Mesendoderm (in vitro differentiated cells): ENCODE measurements around the gene CTSC.

ENCODE experiments used
- DNase-seq: peaks from one replicate; pipeline ENCODE4 v3.0.0; 2013
- H2AK5ac ChIP-seq: 2 replicates; pipeline ENCODE4 v1.6.1; 2013; ENCODE audit warnings: low read length, inconsistent platforms
- H2BK120ac ChIP-seq: 2 replicates; pipeline ENCODE4 v1.6.1; 2013; ENCODE audit warnings: low read depth, mild to moderate bottlenecking, low read length, moderate library complexity, mixed read lengths
- H2BK15ac ChIP-seq: replicated peaks from 2 replicates; pipeline ENCODE4 v1.6.1; 2013; ENCODE audit warnings: low read depth, mild to moderate bottlenecking, moderate library complexity
- H2BK5ac ChIP-seq: 2 replicates; pipeline ENCODE4 v1.6.1; 2013; ENCODE audit warnings: low read length, inconsistent platforms
- H3K18ac ChIP-seq: 2 replicates; pipeline ENCODE4 v1.6.1; 2013; ENCODE audit warnings: mild to moderate bottlenecking, low read length, mixed read lengths
- H3K23ac ChIP-seq: one replicate; pipeline ENCODE4 v1.6.1; 2013; ENCODE audit warnings: low read length
- H3K27ac ChIP-seq: 2 replicates; pipeline ENCODE4 v1.5.1; 2013; ENCODE audit warnings: low read depth, mild to moderate bottlenecking, inconsistent platforms, low read length, moderate library complexity
- H3K27me3 ChIP-seq: 2 replicates; pipeline ENCODE4 v1.6.1; 2013; ENCODE audit warnings: low read length, control low read depth, mild to moderate bottlenecking, inconsistent platforms; ENCODE audit not compliant: insufficient read depth, poor library complexity
- H3K36me3 ChIP-seq: 2 replicates; pipeline ENCODE4 v1.6.1; 2013; ENCODE audit warnings: low read length, inconsistent platforms; ENCODE audit not compliant: control insufficient read depth, insufficient read depth
- H3K4ac ChIP-seq: one replicate; pipeline ENCODE4 v1.6.1; 2013; ENCODE audit warnings: low read depth, mild to moderate bottlenecking, low read length, moderate library complexity
- H3K4me1 ChIP-seq: 2 replicates; pipeline ENCODE4 v1.6.1; 2013; ENCODE audit warnings: low read depth, low read length, inconsistent platforms; ENCODE audit not compliant: control insufficient read depth
- H3K4me2 ChIP-seq: 2 replicates; pipeline ENCODE4 v1.6.1; 2013; ENCODE audit warnings: low read length
- H3K4me3 ChIP-seq: 2 replicates; pipeline ENCODE4 v1.5.1; 2013; ENCODE audit warnings: mild to moderate bottlenecking, low read length
- H3K56ac ChIP-seq: one replicate; pipeline ENCODE4 v1.6.1; 2013; ENCODE audit warnings: low read length
- H3K79me1 ChIP-seq: 2 replicates; pipeline ENCODE4 v1.6.1; 2013; ENCODE audit warnings: low read length, inconsistent platforms
- H3K79me2 ChIP-seq: 2 replicates; pipeline ENCODE4 v1.6.1; 2013; ENCODE audit warnings: mild to moderate bottlenecking, low read length; ENCODE audit not compliant: control insufficient read depth, insufficient read depth
- H3K9ac ChIP-seq: 2 replicates; pipeline ENCODE4 v1.6.1; 2013; ENCODE audit warnings: low read length, inconsistent platforms
- H4K5ac ChIP-seq: one replicate; pipeline ENCODE4 v1.6.1; 2013; ENCODE audit warnings: low read length
- H4K8ac ChIP-seq: one replicate; pipeline ENCODE4 v1.6.1; 2013; ENCODE audit warnings: low read depth, mild to moderate bottlenecking, control low read depth, low read length, moderate library complexity
- WGBS: extraction: QIAGEN DNeasy Blood & Tissue Kit; methylation state at CpG from one replicate; pipeline ENCODE4 v1.1.7; 2013; ENCODE audit warnings: low lambda C conversion rate, missing lambda C conversion rate; ENCODE audit not compliant: insufficient coverage; ENCODE audit errors: extremely low coverage; 5-methylcytosine and 5-hydroxymethylcytosine counted together

The CTSC gene

DNA sequence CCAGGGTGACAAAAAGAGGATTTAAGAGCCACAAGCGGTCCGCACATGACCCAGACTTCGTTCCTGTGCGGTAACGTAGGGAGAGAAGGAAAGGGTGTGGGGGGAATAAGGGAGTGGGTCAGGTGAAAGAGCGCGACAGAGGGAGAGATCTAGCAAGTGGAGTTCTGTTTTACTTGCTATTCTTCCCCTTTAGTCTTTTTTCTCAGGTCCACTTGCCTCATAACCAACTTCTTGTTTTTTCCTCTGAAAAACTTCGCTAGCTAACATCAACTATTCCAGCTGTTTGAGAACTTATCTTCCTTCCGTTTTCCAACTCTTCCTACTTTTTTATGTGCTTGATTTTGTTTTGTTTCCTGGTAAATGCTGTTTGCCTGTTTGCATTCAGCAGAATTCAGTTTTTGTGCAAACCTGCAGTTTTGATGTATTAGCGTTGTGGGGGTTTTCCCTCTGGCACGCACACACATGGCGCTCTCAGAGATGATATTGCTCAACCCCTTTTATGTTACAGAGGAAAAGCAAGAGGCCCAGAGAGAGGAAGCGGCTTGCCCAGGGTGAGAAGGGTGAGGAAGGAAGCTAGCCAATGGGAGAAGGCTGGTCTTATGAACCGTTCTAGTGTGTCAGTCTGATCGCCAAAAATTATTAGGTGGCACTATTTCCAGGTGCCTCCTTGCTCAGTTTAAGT, 592 bp upstream of the CTSC start:
- Histone ChIP-seq H2BK15ac (no peak overlapping the region), H3K23ac (no peak overlapping the region), H3K27me3 (no peaks in the 10 kb centered on the region), H3K4ac (no peak overlapping the region), H4K5ac (no peak overlapping the region), H3K18ac (peak overlapping the region; percentile 15), H2AK5ac (no peak overlapping the region), H3K4me1 (no peaks in the 10 kb centered on the region), H3K79me2 (peaks cover 12% of the 10 kb centered on the region), H3K36me3 (peaks cover 1% of the 10 kb centered on the region), H3K79me1 (no peaks in the 10 kb centered on the region), H2BK120ac (no peak overlapping the region), H4K8ac (no peak overlapping the region), H3K4me2 (peak overlapping the region; percentile 78), H3K4me3 (peak overlapping the region; percentile 64), H3K9ac (peak overlapping the region; percentile 67), H3K56ac (peak overlapping the region; percentile 77), H3K27ac (no peak overlapping the region), H2BK5ac (peak overlapping the region; percentile 13)
- peak; percentile 25 for DNase-seq
- no CpG with 5 or more reads among the region's 15 CpGs for WGBS

DNA sequence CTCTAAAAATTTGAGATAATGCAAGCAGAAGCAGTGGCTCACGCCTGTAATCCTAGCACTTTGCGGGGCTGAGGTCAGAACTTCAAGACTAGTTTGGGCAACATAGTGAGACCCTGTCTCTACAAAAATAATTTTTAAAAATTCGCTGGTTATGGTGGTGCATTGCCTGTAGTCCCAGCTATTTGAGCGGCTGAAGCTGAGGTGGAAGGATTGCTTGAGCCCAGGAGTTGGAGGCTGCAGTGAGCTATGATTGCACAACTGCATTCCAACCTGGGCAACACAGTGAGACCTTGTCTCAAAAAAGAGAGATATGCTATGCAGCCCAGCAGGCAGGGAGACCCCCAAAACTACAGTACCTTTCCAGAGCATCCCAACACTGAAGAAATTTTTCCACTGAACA, 2.3 kb downstream of the CTSC start:
- Histone ChIP-seq H3K56ac (no peak overlapping the region), H4K8ac (no peak overlapping the region), H3K27me3 (no peaks in the 10 kb centered on the region), H3K23ac (no peak overlapping the region), H3K4me1 (no peaks in the 10 kb centered on the region), H2AK5ac (no peak overlapping the region), H3K18ac (no peak overlapping the region), H3K27ac (no peak overlapping the region), H3K36me3 (peaks cover 1% of the 10 kb centered on the region), H2BK15ac (no peak overlapping the region), H3K9ac (no peak overlapping the region), H3K4me2 (no peak overlapping the region), H2BK5ac (no peak overlapping the region), H4K5ac (no peak overlapping the region), H3K4me3 (no peak overlapping the region), H3K79me2 (peaks cover 12% of the 10 kb centered on the region), H3K4ac (no peak overlapping the region), H3K79me1 (peaks cover 1% of the 10 kb centered on the region), H2BK120ac (no peak overlapping the region)
- DNase-seq, result no peak
- no CpG with 5 or more reads among the region's 4 CpGs for WGBS

DNA sequence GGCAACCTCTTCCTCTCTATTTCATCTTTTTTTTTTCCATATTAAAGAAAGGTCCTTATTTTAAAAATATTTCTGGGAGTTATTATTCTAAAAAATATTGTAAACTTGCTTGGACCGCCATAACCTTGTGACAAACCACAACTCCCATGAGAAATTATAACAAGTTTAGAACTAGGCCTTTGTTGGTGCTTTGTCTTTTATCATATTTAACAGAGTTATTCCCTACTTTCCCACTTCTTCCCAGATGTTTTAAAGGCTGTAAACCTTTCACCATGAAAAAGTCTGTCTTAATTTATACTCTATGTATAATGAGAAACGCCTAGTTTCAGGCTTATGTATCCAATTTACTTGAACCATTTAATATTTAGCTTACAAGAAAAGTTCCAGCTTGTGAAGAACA, 3.7 kb downstream of the CTSC start:
- no peak overlapping the region for H3K18ac ChIP-seq
- H2BK5ac ChIP-seq, result no peak overlapping the region
- WGBS, result no CpG with 5 or more reads among the region's 2 CpGs
- H4K5ac ChIP-seq, result no peak overlapping the region
- no peak overlapping the region for H2AK5ac ChIP-seq
- no peak overlapping the region for H3K27ac ChIP-seq
- no peak overlapping the region for H4K8ac ChIP-seq
- no peak overlapping the region for H3K23ac ChIP-seq
- peaks cover 1% of the 10 kb centered on the region for H3K79me1 ChIP-seq
- H3K9ac ChIP-seq, result no peak overlapping the region
- H3K56ac ChIP-seq, result no peak overlapping the region
- H3K4me3 ChIP-seq, result no peak overlapping the region
- peaks cover 12% of the 10 kb centered on the region for H3K79me2 ChIP-seq
- DNase-seq, result no peak
- no peak overlapping the region for H2BK120ac ChIP-seq
- H2BK15ac ChIP-seq, result no peak overlapping the region
- H3K36me3 ChIP-seq, result peaks cover 1% of the 10 kb centered on the region
- no peaks in the 10 kb centered on the region for H3K4me1 ChIP-seq
- no peak overlapping the region for H3K4ac ChIP-seq
- H3K4me2 ChIP-seq, result no peak overlapping the region
- H3K27me3 ChIP-seq, result no peaks in the 10 kb centered on the region

DNA sequence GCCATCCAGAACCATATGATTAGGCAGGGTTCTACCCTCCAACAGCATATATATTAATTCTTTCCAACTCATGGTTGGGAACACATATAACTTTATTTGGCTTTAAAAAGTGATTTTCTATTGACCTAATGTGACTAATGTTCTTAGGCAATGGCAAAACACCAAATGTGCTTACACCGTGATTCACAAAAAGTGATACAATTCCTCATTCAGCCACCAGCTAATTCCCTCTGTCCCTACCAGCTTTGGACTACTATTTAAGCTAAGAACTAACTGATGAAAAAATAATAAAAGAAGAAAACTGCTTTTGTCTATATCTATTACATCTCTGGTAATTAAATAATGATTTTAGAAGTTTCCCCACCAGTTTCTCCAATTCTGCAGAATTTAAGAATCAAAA, 4.7 kb downstream of the CTSC start:
- Histone ChIP-seq H2BK120ac (no peak overlapping the region), H2BK15ac (no peak overlapping the region), H3K56ac (no peak overlapping the region), H3K4me3 (no peak overlapping the region), H3K79me2 (peaks cover 12% of the 10 kb centered on the region), H3K36me3 (peaks cover 1% of the 10 kb centered on the region), H3K18ac (no peak overlapping the region), H3K4me2 (no peak overlapping the region), H3K23ac (no peak overlapping the region), H3K4me1 (no peaks in the 10 kb centered on the region), H3K4ac (no peak overlapping the region), H2BK5ac (no peak overlapping the region), H2AK5ac (no peak overlapping the region), H4K8ac (no peak overlapping the region), H3K79me1 (peaks cover 1% of the 10 kb centered on the region), H3K9ac (no peak overlapping the region), H4K5ac (no peak overlapping the region), H3K27me3 (no peaks in the 10 kb centered on the region), H3K27ac (no peak overlapping the region)
- DNase-seq, result no peak
- WGBS, result no CpG with 5 or more reads among the region's 1 CpG

DNA sequence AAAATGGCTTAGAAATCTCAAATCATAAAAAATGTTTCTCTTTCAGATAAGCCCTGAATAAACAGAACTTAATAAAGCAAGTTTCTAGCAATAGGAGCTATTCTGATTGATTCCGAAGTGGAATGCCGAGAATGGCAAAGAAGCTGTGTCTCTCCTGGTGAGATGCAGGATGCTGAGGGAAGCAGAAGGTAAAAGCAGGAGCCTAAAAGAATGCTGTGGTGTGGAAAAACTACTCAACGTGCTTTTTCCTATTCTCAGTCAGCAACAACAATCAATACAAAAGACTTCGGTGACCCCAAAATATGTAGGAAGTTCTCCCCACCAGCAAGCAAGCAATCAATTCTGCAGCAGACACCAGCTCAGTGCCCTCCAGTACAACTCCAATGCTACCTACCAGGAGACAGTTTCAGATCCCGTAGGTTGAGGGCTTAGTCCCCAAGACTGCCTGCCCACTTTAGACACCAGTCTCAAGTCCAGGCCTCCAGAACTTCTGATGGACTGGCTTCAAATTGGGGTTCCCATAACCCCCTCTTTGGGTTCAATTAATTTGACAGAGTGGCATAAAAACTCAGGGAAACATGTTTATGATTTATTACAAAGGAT, 6.6 kb downstream of the CTSC start:
- Histone ChIP-seq H3K79me1 (peaks cover 1% of the 10 kb centered on the region), H3K36me3 (peaks cover 1% of the 10 kb centered on the region)

More for the DNA sequence above, 6.6 kb downstream of the CTSC start:
- Histone ChIP-seq H2BK5ac (no peak overlapping the region), H2AK5ac (no peak overlapping the region), H4K5ac (no peak overlapping the region), H3K4me3 (no peak overlapping the region), H3K9ac (no peak overlapping the region), H3K4me1 (no peaks in the 10 kb centered on the region), H2BK15ac (no peak overlapping the region), H3K18ac (no peak overlapping the region), H3K4me2 (no peak overlapping the region), H3K27ac (no peak overlapping the region), H3K79me2 (peaks cover 6% of the 10 kb centered on the region), H4K8ac (no peak overlapping the region), H3K23ac (no peak overlapping the region), H3K4ac (no peak overlapping the region), H3K27me3 (no peaks in the 10 kb centered on the region), H2BK120ac (no peak overlapping the region), H3K56ac (no peak overlapping the region)
- WGBS, result no CpG with 5 or more reads among the region's 5 CpGs
- DNase-seq, result no peak
